HepG2 (cell line): Measurements from ENCODE around the gene NUFIP2. TPM values are rescaled to one million over a fixed set of nuclear protein-coding genes. Genes with fewer than 3 reads are reported as not detected.

Experiments used
- CENPT ChIP-seq: sonication (generic); formaldehyde crosslinking; IDR thresholded peaks from 2 replicates; pipeline ENCODE4 v1.8.0; 2022; ENCODE audit warnings: low read depth, mild to moderate bottlenecking, moderate library complexity, missing genetic modification reagents
- CHD2 ChIP-seq: IDR thresholded peaks from 2 replicates; pipeline ENCODE4 v1.6.1; 2011; ENCODE audit warnings: low read depth, low read length, improper control_type of control experiment
- ELK4 ChIP-seq: sonication (generic); formaldehyde crosslinking; IDR thresholded peaks from 2 replicates; pipeline ENCODE4 v1.9.0; 2021; ENCODE audit warnings: missing genetic modification reagents, borderline replicate concordance
- FOSL1 ChIP-seq: sonication (generic); formaldehyde crosslinking; IDR thresholded peaks from 2 replicates; pipeline ENCODE4 v1.9.0; 2021; ENCODE audit warnings: missing genetic modification reagents, borderline replicate concordance
- FOXA3 ChIP-seq: IDR thresholded peaks from 2 replicates; pipeline ENCODE4 v1.6.1; 2016; ENCODE audit warnings: missing genetic modification reagents, missing compliant biosample characterization
- HBP1 ChIP-seq: IDR thresholded peaks from 2 replicates; pipeline ENCODE4 v1.6.1; 2016; ENCODE audit warnings: low read depth, control low read depth
- HHEX ChIP-seq: IDR thresholded peaks from 2 replicates; pipeline ENCODE4 v1.6.1; 2016; ENCODE audit warnings: control low read depth
- HMGA1 ChIP-seq: sonication (generic); formaldehyde crosslinking; conservative IDR thresholded peaks from 2 replicates; pipeline ENCODE4 v1.4.0; 2020; ENCODE audit warnings: missing genetic modification reagents
- MEIS2 ChIP-seq: sonication (generic); formaldehyde crosslinking; IDR thresholded peaks from 2 replicates; pipeline ENCODE4 v1.9.0; 2021; ENCODE audit warnings: mild to moderate bottlenecking, missing genetic modification reagents
- SIN3B ChIP-seq: fragments of 150-350 bp; IDR thresholded peaks from 2 replicates; pipeline ENCODE4 v1.6.1; 2014; ENCODE audit warnings: low read length
- SSRP1 ChIP-seq: IDR thresholded peaks from 2 replicates; pipeline ENCODE4 v1.6.1; 2016; ENCODE audit warnings: control low read depth
- YY1 ChIP-seq: IDR thresholded peaks from 2 replicates; pipeline ENCODE4 v1.6.1; 2011; ENCODE audit warnings: low read length, low read depth, moderate library complexity, mild to moderate bottlenecking; ENCODE audit not compliant: insufficient read depth, insufficient replicate concordance
- ZBTB34 ChIP-seq: sonication (generic); formaldehyde crosslinking; IDR thresholded peaks from 2 replicates; pipeline ENCODE4 v1.8.0; 2022; ENCODE audit warnings: mild to moderate bottlenecking, missing genetic modification reagents
- ZFP90 ChIP-seq: sonication (generic); formaldehyde crosslinking; IDR thresholded peaks from 2 replicates; pipeline ENCODE4 v1.8.0; 2022; ENCODE audit warnings: missing genetic modification reagents, mild to moderate bottlenecking, inconsistent platforms, borderline replicate concordance
- ZNF574 ChIP-seq: sonication (generic); formaldehyde crosslinking; IDR thresholded peaks from 2 replicates; pipeline ENCODE4 v1.4.0; 2020; ENCODE audit warnings: missing genetic modification reagents
- ZNF652 ChIP-seq: IDR thresholded peaks from 2 replicates; pipeline ENCODE4 v1.6.1; 2016; ENCODE audit warnings: low read depth, borderline replicate concordance
- ZNF768 ChIP-seq: sonication (generic); formaldehyde crosslinking; IDR thresholded peaks from 2 replicates; pipeline ENCODE4 v1.4.0; 2020; ENCODE audit warnings: missing genetic modification reagents
- ZNF780A ChIP-seq: sonication (generic); formaldehyde crosslinking; IDR thresholded peaks from 2 replicates; pipeline ENCODE4 v1.8.0; 2022; ENCODE audit warnings: mild to moderate bottlenecking, missing genetic modification reagents, moderate library complexity
- polyA plus RNA-seq, 8 experiments: library from polyadenylated mRNA; depleted of rRNA in 3 of 8; stranded (reverse) in 7 of 8; unstranded in 1 of 8; fragments of >200 nt; fragmentation: Illumina TruSeq in 4 of 8; extraction: Trizol in 4 of 8; gene quantifications; 2 replicates each; pipeline versions ENCODE4 v1.2.1 to v1.2.3, GENCODE V29; 2011 to 2016; ENCODE audit warnings: low read depth in 4 of 8, missing spikeins in 1 of 8, mixed read lengths in 1 of 8; ENCODE audit not compliant: insufficient read depth in 1 of 8
- total RNA-seq, 5 experiments: library from RNA; depleted of rRNA; stranded (reverse); fragments of >200 nt; fragmentation: Illumina TruSeq; extraction: Trizol; gene quantifications; 2 replicates each; pipeline ENCODE4 v1.2.3, GENCODE V29; 2016; ENCODE audit warnings: low read depth in 1 of 5
- TF ChIP-seq, protein P1 (sequence below): fragments of 450-650 bp; IDR thresholded peaks from 2 replicates; pipeline ENCODE4 v1.6.1; 2017; ENCODE audit warnings: mild to moderate bottlenecking

Gene NUFIP2
- total and polyA plus RNA-seq, 2 of the 13 experiments (the other 11 are each of a cell fraction or from before 2014, with no cell fraction given) = 10.3 to 30.8 TPM

GRCh38 chr17:29293890-29294579, at the start of gene NUFIP2 (continued):
- TF ChIP-seq, protein P1, sequence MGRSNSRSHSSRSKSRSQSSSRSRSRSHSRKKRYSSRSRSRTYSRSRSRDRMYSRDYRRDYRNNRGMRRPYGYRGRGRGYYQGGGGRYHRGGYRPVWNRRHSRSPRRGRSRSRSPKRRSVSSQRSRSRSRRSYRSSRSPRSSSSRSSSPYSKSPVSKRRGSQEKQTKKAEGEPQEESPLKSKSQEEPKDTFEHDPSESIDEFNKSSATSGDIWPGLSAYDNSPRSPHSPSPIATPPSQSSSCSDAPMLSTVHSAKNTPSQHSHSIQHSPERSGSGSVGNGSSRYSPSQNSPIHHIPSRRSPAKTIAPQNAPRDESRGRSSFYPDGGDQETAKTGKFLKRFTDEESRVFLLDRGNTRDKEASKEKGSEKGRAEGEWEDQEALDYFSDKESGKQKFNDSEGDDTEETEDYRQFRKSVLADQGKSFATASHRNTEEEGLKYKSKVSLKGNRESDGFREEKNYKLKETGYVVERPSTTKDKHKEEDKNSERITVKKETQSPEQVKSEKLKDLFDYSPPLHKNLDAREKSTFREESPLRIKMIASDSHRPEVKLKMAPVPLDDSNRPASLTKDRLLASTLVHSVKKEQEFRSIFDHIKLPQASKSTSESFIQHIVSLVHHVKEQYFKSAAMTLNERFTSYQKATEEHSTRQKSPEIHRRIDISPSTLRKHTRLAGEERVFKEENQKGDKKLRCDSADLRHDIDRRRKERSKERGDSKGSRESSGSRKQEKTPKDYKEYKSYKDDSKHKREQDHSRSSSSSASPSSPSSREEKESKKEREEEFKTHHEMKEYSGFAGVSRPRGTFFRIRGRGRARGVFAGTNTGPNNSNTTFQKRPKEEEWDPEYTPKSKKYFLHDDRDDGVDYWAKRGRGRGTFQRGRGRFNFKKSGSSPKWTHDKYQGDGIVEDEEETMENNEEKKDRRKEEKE = no peak
- TF ChIP-seq ZNF768 (CRISPR knock-in tag) (peak; percentile 59), CENPT (CRISPR knock-in tag) (0 out of 2 replicates have a peak, but pooled peaks have one; percentile 51), MEIS2 (CRISPR knock-in tag) (peak; percentile 75), YY1 (peak; percentile 88), FOXA3 (CRISPR knock-in tag) (peak; percentile 71), ELK4 (CRISPR knock-in tag) (no peak), ZBTB34 (CRISPR knock-in tag) (0 out of 2 replicates have a peak, but pooled peaks have one; percentile 67), ZNF780A (CRISPR knock-in tag) (no peak), FOSL1 (no peak), SIN3B (peak; percentile 62; the same call in 1 of the 2 replicates), ZFP90 (CRISPR knock-in tag) (peak; percentile 67; the same call in 1 of the 2 replicates), CHD2 (no peak), HBP1 (CRISPR knock-in tag) (no peak; the same call in 1 of the 2 replicates), SSRP1 (CRISPR knock-in tag) (peak; percentile 81; the same call in 1 of the 2 replicates), HMGA1 (CRISPR knock-in tag) (no peak), ZNF574 (CRISPR knock-in tag) (peak; percentile 86), ZNF652 (peak; percentile 55; the same call in 1 of the 2 replicates), HHEX (no peak)
